Fibroblast of lung (primary cell): ENCODE measurements around the gene PSMD9. TPM values are rescaled to one million over a fixed set of nuclear protein-coding genes. Genes with fewer than 3 reads are reported as not detected.
"Not testable (repeated sequence)": the region's sequence is repeated elsewhere in the genome, so short reads cannot be mapped to it uniquely, and the experiment has no call there.

Experiments
- DNase-seq, 2 donors: peaks; one replicate each; pipeline versions ENCODE4 v3.0.0 to v3.0.0-alpha.2; 2010; ENCODE audit warnings: low read depth in 2 of 2
- H2AFZ ChIP-seq: 2 replicates; pipeline ENCODE4 v1.5.1; 2012; ENCODE audit warnings: low read length, control low read depth, inconsistent platforms
- H3K27ac ChIP-seq: 2 replicates; pipeline ENCODE4 v1.5.1; 2011; ENCODE audit warnings: low read length, control low read depth; ENCODE audit not compliant: insufficient read depth
- H3K27me3 ChIP-seq: 2 replicates; pipeline ENCODE4 v1.5.1; 2011; ENCODE audit warnings: mild to moderate bottlenecking, low read length; ENCODE audit not compliant: control insufficient read depth, insufficient read depth
- H3K36me3 ChIP-seq: 2 replicates; pipeline ENCODE4 v1.5.1; 2011; ENCODE audit warnings: low read length; ENCODE audit not compliant: control insufficient read depth, insufficient read depth
- H3K4me1 ChIP-seq: 2 replicates; pipeline ENCODE4 v1.5.1; 2011; ENCODE audit warnings: low read length; ENCODE audit not compliant: control insufficient read depth, insufficient read depth; ENCODE audit errors: extremely low read depth
- H3K4me2 ChIP-seq: 2 replicates; pipeline ENCODE4 v1.5.1; 2011; ENCODE audit warnings: low read length, control low read depth; ENCODE audit not compliant: insufficient read depth; ENCODE audit errors: extremely low read depth
- H3K4me3 ChIP-seq, 4 experiments: fragments of 200-600 bp in 1 of 4; sonication (generic) in 1 of 4; replicated peaks in 1 of 4; 2 replicates each; pipeline ENCODE4 v1.5.1; 2011 to 2016; ENCODE audit warnings: low read length in 4 of 4, low read depth in 3 of 4, mild to moderate bottlenecking in 3 of 4, control low read depth in 2 of 4, inconsistent platforms in 1 of 4, mixed read lengths in 1 of 4; ENCODE audit not compliant: insufficient read depth in 1 of 4; ENCODE audit errors: control extremely low read depth in 1 of 4
- H3K79me2 ChIP-seq: 2 replicates; pipeline ENCODE4 v1.5.1; 2012; ENCODE audit warnings: mild to moderate bottlenecking, low read length, inconsistent platforms; ENCODE audit not compliant: control insufficient read depth, insufficient read depth
- H3K9ac ChIP-seq: 2 replicates; pipeline ENCODE4 v1.5.1; 2011; ENCODE audit warnings: mild to moderate bottlenecking, low read length, control low read depth; ENCODE audit not compliant: insufficient read depth
- H3K9me3 ChIP-seq: 2 replicates; pipeline ENCODE4 v1.5.1; 2012; ENCODE audit warnings: low read depth, low read length; ENCODE audit not compliant: control insufficient read depth, insufficient read depth
- H4K20me1 ChIP-seq: 2 replicates; pipeline ENCODE4 v1.5.1; 2011; ENCODE audit warnings: low read length; ENCODE audit not compliant: control insufficient read depth, insufficient read depth; ENCODE audit errors: extremely low read depth
- CTCF ChIP-seq, 2 donors: IDR thresholded peaks in 1 of 2; conservative IDR thresholded peaks in 1 of 2; 1 replicate in 1 of 2; 2 replicates in 1 of 2; pipeline ENCODE4 v1.5.1; 2011 to 2012; ENCODE audit warnings: low read length in 2 of 2, control low read depth in 1 of 2, inconsistent platforms in 1 of 2, low read depth in 1 of 2, mild to moderate bottlenecking in 1 of 2
- EZH2 ChIP-seq: IDR thresholded peaks from 2 replicates; pipeline ENCODE4 v1.5.1; 2012; ENCODE audit warnings: low read length, control low read depth, mild to moderate bottlenecking; ENCODE audit errors: missing control alignments
- polyA plus RNA-seq, 2 donors: library from polyadenylated mRNA; depleted of rRNA in 1 of 2; stranded (reverse) in 1 of 2; unstranded in 1 of 2; fragments of >200 nt; gene quantifications; 2 replicates each; pipeline ENCODE4 v1.2.1, GENCODE V29; 2011 to 2012; ENCODE audit warnings: missing spikeins in 1 of 2
- total RNA-seq: library from RNA; depleted of rRNA; stranded (reverse); fragments of >200 nt; gene quantifications from 2 replicates; pipeline ENCODE4 v1.2.1, GENCODE V29; 2014

Gene PSMD9
- total and polyA plus RNA-seq, 2 donors (not counting 1 experiment from before 2014, with no cell fraction given), result 73.5 to 77.7 TPM

GRCh38 chr12:121926874-121927706 is 38.5 kb downstream of the PSMD9 start:
- Histone ChIP-seq H3K4me3 (no peak overlapping the region), H3K4me2 (no peak overlapping the region), H3K27me3 (no peaks in the 10 kb centered on the region), H3K4me1 (peaks cover 12% of the 10 kb centered on the region), H3K36me3 (no peaks in the 10 kb centered on the region), H3K9ac (no peak overlapping the region), H2AFZ (no peak overlapping the region), H4K20me1 (no peaks in the 10 kb centered on the region), H3K79me2 (no peaks in the 10 kb centered on the region), H3K27ac (no peak overlapping the region), H3K9me3 (no peaks in the 10 kb centered on the region)
- no peak for TF ChIP-seq CTCF (conservative IDR thresholded peaks at IDR 0.05 in 1 of 2, IDR thresholded peaks at IDR 0.05 in 1 of 2; ENCODE audit: low read depth in 1 of 2, low read length in 2 of 2)
- TF ChIP-seq EZH2, result no peak
- no peak for DNase-seq

GRCh38 chr12:121927813-121928212 is 39.2 kb downstream of the PSMD9 start:
- Histone ChIP-seq H4K20me1 (no peaks in the 10 kb centered on the region), H3K27ac (no peak overlapping the region), H3K79me2 (no peaks in the 10 kb centered on the region), H3K4me2 (no peak overlapping the region), H3K9ac (no peak overlapping the region), H3K9me3 (no peaks in the 10 kb centered on the region), H3K36me3 (no peaks in the 10 kb centered on the region), H3K4me1 (peaks cover 12% of the 10 kb centered on the region), H3K27me3 (no peaks in the 10 kb centered on the region), H2AFZ (no peak overlapping the region), H3K4me3 (no peak overlapping the region)
- DNase-seq, result no peak
- TF ChIP-seq CTCF (conservative IDR thresholded peaks at IDR 0.05 in 1 of 2, IDR thresholded peaks at IDR 0.05 in 1 of 2; ENCODE audit: low read depth in 1 of 2, low read length in 2 of 2), result no peak
- no peak for TF ChIP-seq EZH2

- not testable (repeated sequence) for H3K27me3 ChIP-seq, H3K36me3 ChIP-seq, H3K79me2 ChIP-seq, H3K9me3 ChIP-seq, H4K20me1 ChIP-seq, DNase-seq, H2AFZ ChIP-seq, H3K9ac ChIP-seq, H3K27ac ChIP-seq, H3K4me2 ChIP-seq, H3K4me3 ChIP-seq
- peaks cover 12% of the 10 kb centered on the region for H3K4me1 ChIP-seq
These were observed 41.0 kb downstream of the PSMD9 start for GRCh38 chr12:121929545-121929944.
